Testis (tissue), 2 donors: ENCODE data around the gene CKAP2L.

Source experiments
- POLR2A ChIP-seq: fragments of 450-650 bp; IDR thresholded peaks from one replicate; pipeline ENCODE4 v1.6.1; 2017; ENCODE audit warnings: antibody characterized with exemption, mild to moderate bottlenecking, moderate library complexity
- TF ChIP-seq, protein P1 (sequence below), 3 experiments: fragments of 450-650 bp in 2 of 3; fragments of 200-600 bp in 1 of 3; sonication (generic) in 1 of 3; IDR thresholded peaks; one replicate each; pipeline ENCODE4 v1.5.1; 2016 to 2019; ENCODE audit warnings: antibody characterized with exemption in 3 of 3, mild to moderate bottlenecking in 2 of 3, moderate library complexity in 1 of 3

DNA sequence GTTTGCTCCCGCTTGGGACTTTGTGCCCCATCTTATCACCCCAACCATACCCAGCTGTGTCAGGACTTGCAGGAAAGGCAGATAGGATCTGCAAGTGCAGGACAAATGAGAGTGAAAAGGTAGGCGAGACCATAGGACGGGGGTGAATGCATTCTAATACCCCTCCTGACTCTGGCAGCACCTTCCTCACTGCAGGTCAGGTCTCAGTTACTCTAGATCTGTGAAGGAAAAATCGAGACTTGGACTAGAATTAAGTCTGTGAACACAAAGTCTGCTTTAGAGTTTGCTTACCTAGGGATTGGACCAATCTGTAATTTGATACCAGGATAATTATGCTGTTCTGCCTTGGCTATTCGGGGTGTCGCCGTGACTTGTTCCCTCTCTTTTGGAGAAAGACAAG lies 23.9 kb downstream of the CKAP2L start:
- TF ChIP-seq, protein P1, sequence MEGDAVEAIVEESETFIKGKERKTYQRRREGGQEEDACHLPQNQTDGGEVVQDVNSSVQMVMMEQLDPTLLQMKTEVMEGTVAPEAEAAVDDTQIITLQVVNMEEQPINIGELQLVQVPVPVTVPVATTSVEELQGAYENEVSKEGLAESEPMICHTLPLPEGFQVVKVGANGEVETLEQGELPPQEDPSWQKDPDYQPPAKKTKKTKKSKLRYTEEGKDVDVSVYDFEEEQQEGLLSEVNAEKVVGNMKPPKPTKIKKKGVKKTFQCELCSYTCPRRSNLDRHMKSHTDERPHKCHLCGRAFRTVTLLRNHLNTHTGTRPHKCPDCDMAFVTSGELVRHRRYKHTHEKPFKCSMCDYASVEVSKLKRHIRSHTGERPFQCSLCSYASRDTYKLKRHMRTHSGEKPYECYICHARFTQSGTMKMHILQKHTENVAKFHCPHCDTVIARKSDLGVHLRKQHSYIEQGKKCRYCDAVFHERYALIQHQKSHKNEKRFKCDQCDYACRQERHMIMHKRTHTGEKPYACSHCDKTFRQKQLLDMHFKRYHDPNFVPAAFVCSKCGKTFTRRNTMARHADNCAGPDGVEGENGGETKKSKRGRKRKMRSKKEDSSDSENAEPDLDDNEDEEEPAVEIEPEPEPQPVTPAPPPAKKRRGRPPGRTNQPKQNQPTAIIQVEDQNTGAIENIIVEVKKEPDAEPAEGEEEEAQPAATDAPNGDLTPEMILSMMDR (IDR thresholded peaks at IDR 0.05): no peak
- no peak for TF ChIP-seq POLR2A
